Hippocampal formation (tissue), 2 donors: ENCODE data around the gene RAPGEF1.
"Not testable (repeated sequence)": the region's sequence is repeated elsewhere in the genome, so short reads cannot be mapped to it uniquely, and the experiment has no call there.

Experiments used
- DNase-seq, 2 donors: peaks; one replicate each; lab custom pipeline; 2025; lab: John Stamatoyannopoulos, UW

The RAPGEF1 gene

GRCh38 chr9:131670247-131671132 is 69.4 kb downstream of the RAPGEF1 start:
- no peak for DNase-seq

- no peak for DNase-seq
Observed at GRCh38 chr9:131669269-131670157, 70.4 kb downstream of the RAPGEF1 start.

- DNase-seq, result peak in 1 of 2 donors; percentile 27
Observed at GRCh38 chr9:131668439-131669268, 71.2 kb downstream of the RAPGEF1 start.

GRCh38 chr9:131668057-131668438 is 71.8 kb downstream of the RAPGEF1 start:
- no peak for DNase-seq

GRCh38 chr9:131667576-131667975 is 72.3 kb downstream of the RAPGEF1 start:
- no peak for DNase-seq

- DNase-seq, result no peak
Observed at GRCh38 chr9:131666774-131667173, 73.1 kb downstream of the RAPGEF1 start.

GRCh38 chr9:131666029-131666428 is 73.8 kb downstream of the RAPGEF1 start:
- no peak for DNase-seq

- DNase-seq, result no peak
Observed at GRCh38 chr9:131663288-131663687, 76.6 kb downstream of the RAPGEF1 start.

GRCh38 chr9:131662289-131662621 is 77.6 kb downstream of the RAPGEF1 start:
- not testable (repeated sequence) for DNase-seq

- no peak for DNase-seq
Observed at GRCh38 chr9:131661568-131662288, 78.1 kb downstream of the RAPGEF1 start.

GRCh38 chr9:131660466-131661405 is 79.1 kb downstream of the RAPGEF1 start:
- DNase-seq, result peak; percentile 17 to 40

- DNase-seq, result no peak
Observed at GRCh38 chr9:131658377-131659129, 81.3 kb downstream of the RAPGEF1 start.

- DNase-seq, result no peak
Observed at GRCh38 chr9:131657940-131658339, 81.9 kb downstream of the RAPGEF1 start.

GRCh38 chr9:131657456-131657855 is 82.4 kb downstream of the RAPGEF1 start:
- no peak for DNase-seq

- no peak for DNase-seq
Observed at GRCh38 chr9:131657037-131657377, 82.9 kb downstream of the RAPGEF1 start.

- DNase-seq, result peak; percentile 55 to 58
Observed at GRCh38 chr9:131656356-131657036, 83.4 kb downstream of the RAPGEF1 start.

GRCh38 chr9:131654369-131654768 is 85.5 kb downstream of the RAPGEF1 start:
- DNase-seq, result not testable (repeated sequence)

GRCh38 chr9:131651599-131651998 is 88.3 kb downstream of the RAPGEF1 start:
- DNase-seq, result no peak

- no peak for DNase-seq
Observed at GRCh38 chr9:131651160-131651559, 88.7 kb downstream of the RAPGEF1 start.
